Loucy (cell line): Measurements from ENCODE around the gene LINGO1.

Source experiments
- EZH2phosphoT487 ChIP-seq: fragments of 200-600 bp; IDR thresholded peaks from 2 replicates; pipeline ENCODE4 v1.6.1; 2018; ENCODE audit warnings: antibody characterized with exemption, mild to moderate bottlenecking, moderate library complexity, borderline replicate concordance
- TF ChIP-seq, protein P1 (sequence below): fragments of 200-600 bp; sonication (generic); conservative IDR thresholded peaks from 2 replicates; pipeline ENCODE4 v1.5.1; 2014; ENCODE audit warnings: mild to moderate bottlenecking, antibody characterized with exemption, low read length

DNA sequence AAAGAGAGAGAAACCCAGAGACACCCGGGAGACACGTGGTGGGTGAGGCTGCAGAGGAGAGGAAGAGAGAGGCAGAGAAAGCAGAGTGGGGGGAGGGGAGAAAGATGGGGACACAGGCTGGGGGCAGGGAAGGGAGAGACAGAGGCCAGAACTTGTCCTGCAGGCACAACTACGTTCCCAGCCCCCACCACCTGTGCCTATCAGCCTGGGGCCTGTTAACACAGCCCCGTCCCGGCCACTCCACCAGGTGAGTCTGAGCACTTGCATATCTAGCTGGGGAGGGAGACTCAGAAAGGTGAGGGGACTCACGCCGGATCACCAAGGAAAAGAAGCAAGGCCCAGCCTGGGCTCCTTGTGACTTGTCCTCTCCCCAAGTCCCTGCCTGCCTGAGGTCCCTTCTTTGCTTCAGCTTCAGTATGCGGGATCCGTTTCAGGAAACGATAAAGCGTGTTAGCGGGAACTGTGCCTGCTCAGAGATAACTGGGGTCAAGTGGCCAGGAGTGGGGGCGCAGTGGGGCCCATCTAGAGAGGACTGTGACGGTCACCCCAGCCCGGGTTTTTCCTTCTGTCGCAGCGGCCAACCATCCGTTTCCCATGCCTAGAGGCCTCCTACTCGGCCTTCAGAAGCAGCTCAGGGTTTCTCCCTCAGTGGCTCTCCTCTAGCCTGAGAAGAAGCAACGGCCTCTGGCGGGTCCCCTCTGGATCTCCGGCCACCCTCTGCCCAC lies 10.3 kb downstream of the LINGO1 start:
- TF ChIP-seq EZH2phosphoT487, result no peak
- TF ChIP-seq, protein P1, sequence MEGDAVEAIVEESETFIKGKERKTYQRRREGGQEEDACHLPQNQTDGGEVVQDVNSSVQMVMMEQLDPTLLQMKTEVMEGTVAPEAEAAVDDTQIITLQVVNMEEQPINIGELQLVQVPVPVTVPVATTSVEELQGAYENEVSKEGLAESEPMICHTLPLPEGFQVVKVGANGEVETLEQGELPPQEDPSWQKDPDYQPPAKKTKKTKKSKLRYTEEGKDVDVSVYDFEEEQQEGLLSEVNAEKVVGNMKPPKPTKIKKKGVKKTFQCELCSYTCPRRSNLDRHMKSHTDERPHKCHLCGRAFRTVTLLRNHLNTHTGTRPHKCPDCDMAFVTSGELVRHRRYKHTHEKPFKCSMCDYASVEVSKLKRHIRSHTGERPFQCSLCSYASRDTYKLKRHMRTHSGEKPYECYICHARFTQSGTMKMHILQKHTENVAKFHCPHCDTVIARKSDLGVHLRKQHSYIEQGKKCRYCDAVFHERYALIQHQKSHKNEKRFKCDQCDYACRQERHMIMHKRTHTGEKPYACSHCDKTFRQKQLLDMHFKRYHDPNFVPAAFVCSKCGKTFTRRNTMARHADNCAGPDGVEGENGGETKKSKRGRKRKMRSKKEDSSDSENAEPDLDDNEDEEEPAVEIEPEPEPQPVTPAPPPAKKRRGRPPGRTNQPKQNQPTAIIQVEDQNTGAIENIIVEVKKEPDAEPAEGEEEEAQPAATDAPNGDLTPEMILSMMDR, result no peak
